ENCODE data around the gene NANP. TPM values are rescaled to one million over a fixed set of nuclear protein-coding genes. Genes with fewer than 3 reads are reported as not detected.
"Not testable (repeated sequence)": the region's sequence is repeated elsewhere in the genome, so short reads cannot be mapped to it uniquely, and the experiment has no call there.

Gene NANP
- polyA plus RNA-seq, 1 experiment: 3.9 TPM

GRCh38 chr20:25584905-25585704, 38.7 kb downstream of the NANP start, which contains the start of gene NINL:
Gene NINL (minus strand): TSS chr20:25585531. CDS start chr20:25526587, 58,944 bp downstream.
- ChIA-PET POLR2A (interaction anchor here (0.6 kb wide), 1 partner anchor 20 kb away, joined by 8 read pairs; no protein-coding TSS in a partner anchor), CTCF (no interaction called here)

GRCh38 chr20:25583607-25584006, 40.2 kb downstream of the NANP start:
- CTCF ChIA-PET; H3K36me3 ChIP-seq (ENCODE audit: control insufficient read depth, insufficient read depth, low read length); DNase-seq (ENCODE audit: low read depth); H3K4me3 ChIP-seq (ENCODE audit: low read depth, low read length); POLR2A ChIA-PET; H3K27me3 ChIP-seq (ENCODE audit: control insufficient read depth, insufficient read depth, low read length): not testable (repeated sequence)

More at GRCh38 chr20:25584905-25585704, 38.7 kb downstream of the NANP start, which contains the start of gene NINL:
- TF ChIP-seq CTCF (IDR thresholded peaks at IDR 0.05; ENCODE audit: insufficient read depth, low read depth, low read length): no peak
- Histone ChIP-seq H3K27me3 (ENCODE audit: control insufficient read depth, insufficient read depth, low read length) (no peaks in the 10 kb centered on the region), H3K36me3 (ENCODE audit: control insufficient read depth, insufficient read depth, low read length) (no peaks in the 10 kb centered on the region), H3K4me3 (ENCODE audit: low read depth, low read length) (peak within 1 kb of the TSS; percentile 68)
- DNase-seq (ENCODE audit: low read depth): no peak

GRCh38 chr20:25580711-25581110, 43.1 kb downstream of the NANP start:
- Histone ChIP-seq H3K36me3 (ENCODE audit: control insufficient read depth, insufficient read depth, low read length) (no peaks in the 10 kb centered on the region), H3K4me3 (ENCODE audit: low read depth, low read length) (no peak overlapping the region), H3K27me3 (ENCODE audit: control insufficient read depth, insufficient read depth, low read length) (no peaks in the 10 kb centered on the region)
- POLR2A ChIA-PET: no interaction called here
- TF ChIP-seq CTCF (IDR thresholded peaks at IDR 0.05; ENCODE audit: insufficient read depth, low read depth, low read length): no peak
- no peak for DNase-seq (ENCODE audit: low read depth)
- CTCF ChIA-PET: interaction anchor here (0.7 to 1.2 kb wide), 2 partner anchors 33 to 35 kb away, joined by 3 to 4 read pairs; no protein-coding TSS in a partner anchor

GRCh38 chr20:25579081-25579770, 44.6 kb downstream of the NANP start:
- CTCF ChIA-PET: no interaction called here
- Histone ChIP-seq H3K4me3 (ENCODE audit: low read depth, low read length) (no peak overlapping the region), H3K27me3 (ENCODE audit: control insufficient read depth, insufficient read depth, low read length) (no peaks in the 10 kb centered on the region), H3K36me3 (ENCODE audit: control insufficient read depth, insufficient read depth, low read length) (no peaks in the 10 kb centered on the region)
- no peak for DNase-seq (ENCODE audit: low read depth)
- POLR2A ChIA-PET: no interaction called here
- no peak for TF ChIP-seq CTCF (IDR thresholded peaks at IDR 0.05; ENCODE audit: insufficient read depth, low read depth, low read length)

DNA sequence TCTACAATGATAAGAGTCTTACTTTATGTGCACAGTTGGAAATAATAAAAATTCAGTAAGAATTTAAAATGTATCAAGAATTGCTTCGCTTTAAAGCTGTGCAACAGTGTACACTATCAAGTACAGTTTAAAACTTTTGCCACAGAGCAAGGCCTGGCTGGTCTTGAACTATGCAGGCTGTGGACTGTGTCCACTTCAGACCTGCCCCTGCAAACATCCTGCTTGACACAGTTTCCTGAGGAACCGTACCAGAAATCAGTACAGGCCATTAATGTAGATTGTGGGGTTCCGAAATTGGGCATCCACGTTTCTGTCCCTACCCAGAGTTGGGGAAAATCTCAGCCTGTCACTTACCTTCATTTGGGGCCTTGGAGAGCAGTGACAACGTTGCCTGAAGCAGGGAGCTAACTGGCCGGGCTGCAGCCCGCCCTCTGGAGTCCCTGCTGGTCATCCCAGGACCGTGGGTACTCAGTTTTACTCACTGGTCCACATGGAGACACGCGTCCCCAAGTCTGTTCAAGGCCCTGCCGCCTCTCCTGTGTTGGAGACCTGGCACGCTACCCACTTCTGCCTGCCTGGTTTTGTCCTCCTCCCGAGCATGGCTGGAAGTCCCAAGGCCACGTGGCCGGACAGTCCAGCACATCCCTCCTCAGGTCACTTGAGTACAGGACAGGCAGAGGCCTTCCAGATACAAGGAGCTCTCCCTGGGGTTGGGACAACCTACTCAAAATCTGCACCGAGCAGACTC, 46.9 kb downstream of the NANP start:
- DNase-seq (ENCODE audit: low read depth): no peak
- POLR2A ChIA-PET: no interaction called here
- CTCF ChIA-PET: no interaction called here
- no peaks in the 10 kb centered on the region for H3K27me3 ChIP-seq (ENCODE audit: control insufficient read depth, insufficient read depth, low read length)
- H3K4me3 ChIP-seq (ENCODE audit: low read depth, low read length): no peak overlapping the region
- TF ChIP-seq CTCF (IDR thresholded peaks at IDR 0.05; ENCODE audit: insufficient read depth, low read depth, low read length): no peak
- no peaks in the 10 kb centered on the region for H3K36me3 ChIP-seq (ENCODE audit: control insufficient read depth, insufficient read depth, low read length)

All from BJ (cell line).